DMS53 treated with DMSO at 0.1 percent for 48 hours (cell line): ENCODE measurements around the gene TUBB4A.
A peak's percentile ranks its signal among the peaks of the same experiment; 100 is the strongest.
"Not testable (repeated sequence)": the region's sequence is repeated elsewhere in the genome, so short reads cannot be mapped to it uniquely, and the experiment has no call there.

Experiments
- DNase-seq: peaks from one replicate; lab custom pipeline; 2025; ENCODE audit not compliant: unreplicated experiment; lab: John Stamatoyannopoulos, UW

TUBB4A gene

DNA sequence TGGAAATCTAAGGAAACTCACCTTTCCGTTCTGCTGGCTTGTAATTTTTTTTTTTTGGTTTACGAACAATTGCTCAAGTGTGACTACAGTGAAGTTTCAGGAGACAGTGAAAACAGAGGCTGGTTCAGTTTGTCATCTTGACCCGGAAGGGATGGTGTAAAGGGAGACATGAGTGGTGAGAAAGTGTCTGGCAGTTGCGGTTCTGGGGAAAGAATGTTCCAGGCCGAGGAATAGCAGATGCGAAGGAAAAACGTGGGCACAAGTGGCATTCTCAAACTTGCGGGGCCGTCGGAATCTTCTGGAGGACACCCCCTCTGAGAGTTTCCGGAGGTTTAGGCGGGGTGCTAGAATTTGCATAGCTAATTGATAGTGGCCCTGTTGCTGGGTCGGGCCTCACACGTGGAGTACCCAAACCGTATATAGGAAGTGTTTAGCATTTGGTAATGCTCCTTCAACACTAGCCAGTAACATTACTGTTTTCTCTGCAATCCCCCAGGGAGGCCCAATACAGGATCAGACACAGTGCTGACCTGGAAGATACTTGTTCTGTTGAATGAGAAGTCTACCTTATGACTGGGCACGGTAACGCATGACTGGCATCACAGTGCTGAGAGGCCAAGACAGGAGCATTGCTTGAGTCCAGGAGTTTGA, 25.9 kb upstream of the TUBB4A start:
- no peak for DNase-seq

- DNase-seq, result no peak
Measured at GRCh38 chr19:6524311-6524710, 22.2 kb upstream of the TUBB4A start.

GRCh38 chr19:6522712-6523111, 20.6 kb upstream of the TUBB4A start:
- DNase-seq, result no peak

DNA sequence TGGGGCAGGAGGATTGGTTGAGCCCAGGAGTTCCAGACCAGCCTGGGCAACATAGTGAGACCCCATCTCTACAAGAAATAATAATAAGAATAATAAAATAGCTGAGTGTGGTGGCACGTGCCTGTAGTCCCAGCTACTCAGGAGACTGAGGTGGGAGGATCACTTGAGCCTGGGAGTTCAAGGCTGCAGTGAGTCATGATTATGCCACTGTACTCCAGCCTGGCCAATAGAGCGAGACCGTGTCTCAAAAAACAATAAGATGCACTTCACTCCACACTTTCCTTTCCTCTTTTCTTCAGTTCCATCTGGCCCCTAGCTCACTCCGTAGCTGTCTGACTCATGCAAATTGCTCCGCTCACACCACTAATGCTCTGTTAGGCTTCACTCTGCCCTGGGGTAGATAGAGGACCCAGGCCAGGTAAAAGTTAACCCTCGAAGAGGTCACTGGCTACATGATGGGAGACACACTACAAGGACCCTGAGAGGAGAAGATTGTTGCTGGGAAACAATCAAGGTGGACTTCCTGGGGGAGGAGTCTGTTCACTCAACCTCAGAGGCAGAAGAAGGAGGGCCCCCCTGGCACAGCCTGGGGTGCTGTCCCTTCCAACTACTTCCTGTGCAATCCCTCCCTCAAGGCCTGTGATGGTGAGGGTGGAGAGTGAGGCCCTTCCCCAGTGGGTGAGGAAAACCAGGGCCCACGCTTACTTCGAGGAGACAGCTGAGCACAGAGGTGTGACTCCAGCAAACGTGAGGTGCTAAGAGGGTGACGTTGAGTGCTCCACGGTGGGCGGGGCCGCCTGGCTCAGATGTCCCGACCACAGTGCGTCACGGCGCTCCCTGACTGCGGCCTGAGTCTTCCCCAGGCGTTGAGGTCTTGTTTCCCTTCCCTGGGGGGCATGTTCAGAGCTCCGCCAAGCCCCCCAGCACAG, 19.9 kb upstream of the TUBB4A start:
- no peak for DNase-seq

- no peak for DNase-seq
Measured at GRCh38 chr19:6519289-6519688, 17.2 kb upstream of the TUBB4A start.

DNA sequence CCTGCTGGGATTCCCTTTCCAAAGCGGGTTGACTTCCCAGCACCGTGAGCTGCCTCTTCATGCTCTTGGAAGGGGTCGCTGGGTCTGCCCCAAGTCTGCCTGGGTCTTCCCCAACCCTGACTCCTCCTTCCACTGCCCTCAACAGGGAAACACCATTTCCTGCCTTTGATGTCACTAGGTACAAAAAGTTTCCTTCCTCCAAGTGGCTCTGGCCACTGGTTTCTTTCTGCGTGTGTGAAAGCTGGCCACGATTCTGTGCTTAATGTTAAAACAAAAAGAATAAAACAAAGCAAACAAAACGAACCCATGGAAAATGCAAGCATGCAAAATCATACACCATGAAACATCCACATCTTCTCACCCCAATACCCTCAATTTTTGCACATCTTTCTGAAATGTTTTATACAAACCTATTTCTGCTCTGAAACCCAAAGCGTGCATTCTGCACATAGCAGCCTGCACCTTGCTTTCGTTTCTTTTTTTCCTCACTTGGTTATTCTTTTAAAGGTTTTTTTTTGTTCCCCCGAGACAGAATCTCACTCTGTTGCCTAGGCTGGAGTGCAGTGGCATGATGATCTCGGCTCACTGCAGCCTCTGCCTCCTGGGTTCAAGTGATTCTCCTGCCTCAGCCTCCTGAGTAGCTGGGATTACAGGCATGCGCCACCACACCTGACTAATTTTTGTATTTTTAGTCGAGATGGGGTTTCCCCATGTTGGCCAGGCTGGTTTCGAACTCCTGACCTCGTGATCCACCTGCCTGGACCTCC, 16.2 kb upstream of the TUBB4A start:
- no peak for DNase-seq

DNA sequence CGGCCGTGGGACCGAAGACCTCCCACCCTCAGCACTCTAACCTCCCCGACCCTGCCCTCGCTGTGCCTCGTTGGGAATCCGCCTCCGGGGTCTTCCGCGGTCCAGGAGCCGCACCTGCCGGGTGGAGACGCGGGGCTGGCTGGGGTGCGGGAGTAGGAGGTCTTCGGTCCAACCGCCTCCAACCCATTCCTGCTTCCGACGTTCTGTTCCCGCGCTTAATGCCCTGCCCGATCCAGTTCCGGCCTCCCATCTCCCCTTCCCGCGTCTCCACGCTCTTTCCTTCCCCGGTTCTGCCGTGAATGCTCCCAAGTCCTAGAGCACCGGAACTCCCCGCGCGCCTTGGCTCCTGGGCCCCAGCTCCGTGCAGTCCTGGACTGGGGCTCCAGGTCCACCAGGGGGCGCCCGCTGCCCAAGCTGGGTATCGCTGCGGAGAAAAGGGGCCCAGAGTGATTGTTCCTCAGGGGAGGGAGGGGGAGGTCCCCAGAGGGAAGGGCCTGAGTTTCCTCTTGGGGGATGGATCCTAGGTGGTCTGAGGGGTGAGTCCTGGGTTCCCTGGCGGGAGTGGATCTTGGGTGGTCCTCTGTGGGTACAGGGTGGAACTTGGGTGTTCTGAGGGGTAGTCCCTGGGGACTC, 14.7 kb upstream of the TUBB4A start:
- DNase-seq, result peak; percentile 31

- peak; percentile 44 for DNase-seq
Measured at GRCh38 chr19:6516018-6516658, 14.0 kb upstream of the TUBB4A start.

DNA sequence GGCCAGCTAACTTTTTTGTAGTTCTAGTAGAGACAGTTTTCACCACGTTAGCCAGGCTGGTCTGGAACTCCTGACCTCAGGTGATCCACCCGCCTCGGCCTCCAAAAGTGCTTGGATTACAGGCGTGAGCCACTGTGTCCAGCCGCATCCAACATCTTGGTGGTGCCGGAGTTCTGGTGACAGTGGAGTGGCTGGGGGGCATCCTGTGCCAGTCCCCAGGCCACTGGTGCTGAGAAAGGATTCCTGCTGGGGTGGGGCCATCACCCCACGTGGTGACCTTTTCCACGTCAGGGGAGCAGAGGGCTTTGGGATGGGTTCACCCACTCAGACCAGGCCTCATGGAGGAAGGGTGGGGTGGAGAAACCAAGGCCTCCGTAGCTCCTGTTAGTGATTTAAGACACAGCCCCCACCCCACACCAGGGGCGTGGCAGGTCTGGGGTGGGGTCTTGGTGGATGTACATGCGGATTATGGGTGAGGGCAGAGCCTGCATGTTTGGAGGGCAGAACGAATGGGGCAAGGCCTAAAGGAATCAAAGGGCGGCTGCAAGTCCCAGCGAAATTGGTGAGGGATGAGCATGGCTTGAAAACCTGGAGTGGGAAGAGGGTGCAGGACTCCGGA, 12.9 kb upstream of the TUBB4A start:
- no peak for DNase-seq

DNA sequence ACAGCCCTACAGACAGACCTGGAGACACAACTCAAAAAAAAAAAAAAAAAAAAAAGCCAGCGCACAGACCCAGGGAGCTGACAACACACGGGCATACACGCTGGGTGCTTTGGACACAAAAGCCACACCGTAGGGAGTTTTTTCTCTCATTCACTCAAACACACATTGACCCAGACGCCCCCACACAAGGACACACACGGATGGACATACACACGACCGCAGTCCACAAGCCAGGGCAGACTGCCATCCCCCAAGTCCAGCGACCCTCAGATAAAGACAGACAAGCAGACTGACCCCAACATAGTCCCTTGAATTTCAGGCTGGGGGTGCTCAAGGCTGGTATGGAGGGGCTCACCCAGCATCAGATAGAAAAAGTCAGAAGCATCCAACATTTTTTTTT, 12.0 kb upstream of the TUBB4A start:
- DNase-seq, result no peak

- DNase-seq, result no peak
Measured at GRCh38 chr19:6510618-6511017, 8.5 kb upstream of the TUBB4A start.

DNA sequence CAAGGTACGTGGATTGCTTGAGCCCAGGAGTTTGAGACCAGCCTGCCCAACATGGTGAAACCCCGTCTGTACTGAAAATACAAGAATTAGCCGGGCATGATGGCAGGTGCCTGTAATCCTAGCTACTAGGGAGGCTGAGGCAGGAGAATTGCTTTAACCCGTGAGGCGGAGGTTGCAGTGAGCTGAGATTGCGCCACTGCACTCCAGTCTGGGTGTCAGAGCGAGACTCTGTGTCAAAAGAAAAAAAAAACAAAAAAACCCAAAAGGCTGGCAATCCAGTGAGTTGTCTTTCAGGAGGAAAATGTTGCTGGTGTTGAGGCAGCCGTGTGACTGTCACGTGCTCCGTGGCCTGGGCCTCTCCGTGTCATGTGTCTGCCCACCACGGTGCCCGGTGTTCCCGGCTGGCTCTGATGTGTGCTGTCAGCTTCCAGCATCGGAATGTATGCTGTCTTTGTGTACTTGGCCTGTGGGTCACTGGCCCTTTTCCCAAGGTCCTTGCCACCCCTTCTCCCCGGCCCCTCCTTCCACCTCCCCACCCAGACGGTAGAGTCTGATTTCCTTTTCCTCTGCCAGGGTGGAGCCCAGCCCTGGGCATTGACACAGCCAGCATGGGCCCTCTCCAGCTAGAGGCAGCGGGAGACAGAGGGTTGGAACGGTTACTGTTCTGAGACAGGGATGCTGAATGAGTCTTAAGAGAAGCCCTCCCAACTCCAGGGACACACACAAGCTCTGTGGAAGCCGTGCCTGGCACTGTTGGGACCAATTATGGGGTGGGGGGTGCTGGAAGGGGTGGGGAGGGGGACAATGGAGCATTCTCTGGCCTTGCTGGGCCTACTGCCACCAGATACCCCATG, 7.2 kb upstream of the TUBB4A start:
- DNase-seq, result no peak

DNA sequence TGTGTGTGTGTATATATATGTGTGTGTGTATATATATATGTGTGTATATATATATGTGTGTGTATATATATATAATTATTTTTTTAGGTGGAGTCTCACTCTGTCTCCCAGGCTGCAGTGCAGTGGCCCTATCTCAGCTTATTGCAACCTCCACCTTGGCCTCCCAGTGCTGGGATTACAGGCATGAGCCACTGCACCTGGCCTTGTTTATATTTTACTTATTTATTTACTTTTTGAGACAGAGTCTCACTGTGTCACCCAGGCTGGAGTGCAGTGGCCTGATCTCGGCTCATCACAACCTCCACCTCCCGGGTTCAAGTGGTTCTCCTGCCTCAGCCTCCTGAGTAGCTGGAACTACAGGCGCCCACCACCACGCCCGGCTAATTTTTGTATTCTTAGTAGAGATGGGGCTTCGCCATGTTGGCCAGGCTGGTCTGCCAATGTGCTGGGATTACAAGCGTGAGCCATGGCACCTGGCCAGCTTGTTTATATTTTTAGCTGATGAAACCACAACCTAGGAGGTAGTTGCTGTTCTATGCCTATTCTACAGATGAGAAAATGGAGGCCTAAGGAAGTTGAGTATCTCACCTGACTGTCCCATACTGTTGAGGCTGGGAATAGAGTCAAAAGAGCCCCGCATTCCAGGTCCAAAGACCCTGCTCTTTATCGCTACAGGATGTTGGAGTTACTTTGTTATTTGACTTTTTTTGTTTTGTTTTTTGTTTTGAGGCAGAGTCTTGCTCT, 6.1 kb upstream of the TUBB4A start:
- not testable (repeated sequence) for DNase-seq

DNA sequence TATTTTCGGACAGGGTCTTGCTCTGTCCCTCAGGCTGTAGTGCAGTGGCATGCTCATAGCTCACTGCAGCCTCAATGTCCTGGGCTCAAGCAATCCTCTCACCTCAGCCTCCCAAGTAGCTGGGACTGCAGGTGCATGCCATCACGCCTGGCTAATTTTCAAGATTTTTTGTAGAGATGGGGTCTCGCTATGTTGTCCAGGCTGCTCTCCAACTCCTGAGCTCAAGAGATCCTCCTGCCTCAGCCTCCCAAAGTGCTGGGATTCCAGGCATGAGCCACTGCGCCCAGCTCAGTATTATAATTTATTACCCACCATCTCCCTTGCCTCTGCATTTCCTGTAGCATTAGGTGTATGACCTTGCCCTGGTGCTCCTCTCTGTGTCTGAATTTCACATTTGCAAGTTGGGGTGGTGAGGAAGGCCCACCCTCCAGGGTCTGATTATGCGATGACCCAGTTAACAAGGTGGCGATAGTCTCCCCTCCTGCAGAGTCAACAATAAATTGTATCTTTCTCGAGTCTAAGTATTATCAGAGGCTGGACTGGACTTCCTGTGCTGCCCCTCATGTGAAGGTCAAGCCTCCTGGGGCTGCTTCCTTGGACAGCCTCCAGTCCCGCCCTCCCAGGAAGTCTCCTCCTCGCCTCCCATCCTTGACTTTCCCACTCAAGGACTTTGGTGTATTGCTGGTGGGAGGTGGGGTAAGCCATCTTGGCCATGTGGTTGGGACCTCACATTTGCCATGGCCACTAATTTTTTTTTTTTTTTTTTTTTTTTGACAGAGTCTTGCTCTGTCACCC, 1.5 kb upstream of the TUBB4A start:
- no peak for DNase-seq

- DNase-seq, result no peak
Measured at GRCh38 chr19:6500837-6501739, 1.0 kb downstream of the TUBB4A start.

DNA sequence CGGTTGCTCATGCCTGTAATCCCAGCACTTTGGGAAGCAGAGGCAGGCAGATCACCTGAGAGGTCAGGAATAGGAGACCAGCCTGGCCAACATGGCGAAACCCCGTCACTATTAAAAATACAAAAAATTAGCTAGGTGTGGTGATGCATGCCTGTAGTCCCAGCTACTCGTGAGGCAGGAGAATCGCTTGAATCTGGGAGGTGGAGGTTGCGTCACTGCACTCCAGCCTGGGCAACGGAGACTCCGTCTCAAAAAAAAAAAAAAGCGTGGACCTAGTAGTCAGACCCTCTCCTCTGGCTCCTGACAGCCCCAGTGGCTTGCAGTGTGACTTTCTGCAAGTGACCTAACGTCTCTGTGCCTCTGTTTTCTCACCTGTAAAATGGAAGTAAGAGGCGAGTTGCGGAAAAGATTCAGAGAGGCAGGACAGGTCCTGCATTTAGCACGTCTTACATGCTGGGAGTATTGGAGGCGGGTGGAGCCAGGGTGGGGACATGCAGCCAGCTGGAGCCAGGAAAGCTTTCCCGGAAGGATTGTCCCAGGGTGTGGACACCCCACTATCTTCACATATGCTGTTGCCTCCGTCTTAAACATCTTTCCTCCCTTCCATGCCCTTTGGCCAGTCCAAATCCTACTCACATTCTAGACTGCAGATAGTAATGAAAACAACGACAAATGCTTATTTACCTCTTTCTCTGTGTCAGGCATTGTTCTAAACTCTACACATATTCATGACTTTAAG, 2.9 kb downstream of the TUBB4A start:
- no peak for DNase-seq
